Neural cell (in vitro differentiated cells): ENCODE data around the gene SLC12A7. TPM values are rescaled to one million over a fixed set of nuclear protein-coding genes. Genes with fewer than 3 reads are reported as not detected.

Experiments
- H2AFZ ChIP-seq: fragments of 200-600, 300-800 bp; sonication (generic), shearing (Covaris generic); 2 replicates; pipeline ENCODE4 v1.6.0; 2014; ENCODE audit warnings: low read depth, mild to moderate bottlenecking, antibody characterized with exemption, low read length, moderate library complexity
- H3F3A ChIP-seq: fragments of 200-600 bp; shearing (Covaris generic); 2 replicates; pipeline ENCODE4 v1.6.1; 2016; ENCODE audit warnings: mild to moderate bottlenecking, moderate library complexity, mixed read lengths, antibody characterized with exemption, low read length; ENCODE audit not compliant: insufficient read depth, poor library complexity, severe bottlenecking
- H3K27ac ChIP-seq: fragments of 200-600, 300-800 bp; sonication (generic), shearing (Covaris generic); 2 replicates; pipeline ENCODE4 v1.5.1; 2014; ENCODE audit warnings: mild to moderate bottlenecking, low read length, moderate library complexity
- H3K27me3 ChIP-seq: fragments of 300-800, 200-600 bp; sonication (generic), shearing (Covaris generic); 2 replicates; pipeline ENCODE4 v1.6.0; 2014; ENCODE audit warnings: mild to moderate bottlenecking, low read depth, low read length, moderate library complexity; ENCODE audit not compliant: insufficient read depth
- H3K36me3 ChIP-seq: fragments of 300-800, 200-600 bp; sonication (generic), shearing (Covaris generic); 2 replicates; pipeline ENCODE4 v1.5.1; 2014; ENCODE audit warnings: mild to moderate bottlenecking, antibody characterized with exemption, low read length, moderate library complexity; ENCODE audit not compliant: insufficient read depth
- H3K4me2 ChIP-seq: fragments of 300-800, 200-600 bp; sonication (generic), shearing (Covaris generic); 2 replicates; pipeline ENCODE4 v1.6.0; 2014; ENCODE audit warnings: mild to moderate bottlenecking, low read length
- H3K4me3 ChIP-seq: fragments of 300-800, 200-600 bp; sonication (generic), shearing (Covaris generic); 2 replicates; pipeline ENCODE4 v1.5.1; 2014; ENCODE audit warnings: mild to moderate bottlenecking, low read length, moderate library complexity
- H3K79me2 ChIP-seq: fragments of 200-600 bp; shearing (Covaris generic); replicated peaks from 2 replicates; pipeline ENCODE4 v1.6.0; 2014; ENCODE audit warnings: mild to moderate bottlenecking, low read length, moderate library complexity; ENCODE audit not compliant: insufficient read depth
- H3K9ac ChIP-seq: fragments of 300-800, 200-600 bp; sonication (generic), shearing (Covaris generic); 2 replicates; pipeline ENCODE4 v1.6.1; 2016; ENCODE audit warnings: mild to moderate bottlenecking, low read length, mixed read lengths
- H3K9me2 ChIP-seq: fragments of 200-600 bp; shearing (Covaris generic); 2 replicates; pipeline ENCODE4 v1.6.1; 2016; ENCODE audit warnings: mild to moderate bottlenecking, low read length, mixed read lengths; ENCODE audit not compliant: insufficient read depth
- H3K9me3 ChIP-seq: fragments of 200-600, 300-800 bp; sonication (generic), shearing (Covaris generic); 2 replicates; pipeline ENCODE4 v1.6.1; 2016; ENCODE audit warnings: mild to moderate bottlenecking, mixed run types, low read length, moderate library complexity, mixed read lengths
- H4K20me1 ChIP-seq: fragments of 200-600 bp; shearing (Covaris generic); 2 replicates; pipeline ENCODE4 v1.6.1; 2016; ENCODE audit warnings: mild to moderate bottlenecking, mixed run types; ENCODE audit not compliant: insufficient read depth
- EP300 ChIP-seq: fragments of 450-650 bp; conservative IDR thresholded peaks from 2 replicates; pipeline ENCODE4 v1.6.1; 2014; ENCODE audit warnings: antibody characterized with exemption, mild to moderate bottlenecking, moderate library complexity; ENCODE audit not compliant: poor library complexity, severe bottlenecking
- EZH2 ChIP-seq: fragments of 200-600, 300-800 bp; shearing (Covaris generic), sonication (generic); IDR thresholded peaks from 2 replicates; pipeline ENCODE4 v1.6.1; 2014; ENCODE audit warnings: antibody characterized with exemption, low read length, borderline replicate concordance, mild to moderate bottlenecking; ENCODE audit not compliant: insufficient read depth, poor library complexity, severe bottlenecking
- MXI1 ChIP-seq: fragments of 450-650 bp; conservative IDR thresholded peaks from 2 replicates; pipeline ENCODE4 v1.6.1; 2014; ENCODE audit warnings: antibody characterized with exemption, mild to moderate bottlenecking; ENCODE audit not compliant: poor library complexity, severe bottlenecking
- POLR2AphosphoS5 ChIP-seq: IDR thresholded peaks from 2 replicates; pipeline ENCODE4 v1.6.1; 2012
- RAD21 ChIP-seq: fragments of 450-650 bp; conservative IDR thresholded peaks from 2 replicates; pipeline ENCODE4 v1.6.1; 2014; ENCODE audit warnings: antibody characterized with exemption, mild to moderate bottlenecking, moderate library complexity
- REST ChIP-seq: IDR thresholded peaks from 2 replicates; pipeline ENCODE4 v1.6.1; 2012; ENCODE audit warnings: borderline replicate concordance
- SMC3 ChIP-seq: fragments of 450-650 bp; conservative IDR thresholded peaks from 2 replicates; pipeline ENCODE4 v1.6.1; 2014; ENCODE audit warnings: antibody characterized with exemption, mild to moderate bottlenecking, moderate library complexity; ENCODE audit not compliant: poor library complexity
- TAF1 ChIP-seq: IDR thresholded peaks from 2 replicates; pipeline ENCODE4 v1.6.1; 2012; ENCODE audit warnings: low read depth
- polyA plus RNA-seq: library from polyadenylated mRNA; depleted of rRNA; stranded (reverse); fragments of >200 nt; gene quantifications from 2 replicates; pipeline ENCODE4 v1.2.3, GENCODE V29; 2014
- TF ChIP-seq, protein P1 (sequence below): fragments of 450-650 bp; IDR thresholded peaks from 2 replicates; pipeline ENCODE4 v1.5.1; 2014; ENCODE audit warnings: antibody characterized with exemption, mild to moderate bottlenecking, moderate library complexity; ENCODE audit not compliant: poor library complexity, severe bottlenecking

Gene SLC12A7
- polyA plus RNA-seq, 1 donor from 2014 or later: 4.5 TPM

DNA sequence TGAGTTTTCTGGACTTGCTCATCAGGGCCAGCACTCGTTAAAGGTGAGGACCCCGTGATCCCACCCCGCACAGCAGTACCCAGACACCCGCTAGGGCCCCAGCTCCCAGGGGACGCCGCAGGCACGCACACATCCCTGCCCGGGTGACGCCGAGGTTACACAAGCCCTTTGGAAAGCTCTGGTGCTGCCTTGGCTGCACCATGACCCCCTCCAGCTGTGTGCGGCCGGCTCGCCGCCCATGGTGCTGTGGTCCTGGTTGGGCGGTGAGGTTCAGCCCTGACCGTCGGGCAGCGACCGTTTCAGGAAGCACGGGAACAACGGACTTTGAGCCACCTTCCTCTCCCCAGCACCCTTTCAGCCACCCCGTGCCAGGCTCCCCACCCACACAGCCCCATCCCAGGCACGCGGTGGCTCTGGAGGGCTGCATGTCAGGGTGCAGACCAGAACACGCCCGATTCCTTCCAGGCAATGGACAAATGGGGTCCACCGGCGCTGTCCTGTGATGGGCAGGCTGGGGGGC lies 7.5 kb upstream of the SLC12A7 start:
- no peak for TF ChIP-seq POLR2AphosphoS5
- no peak for TF ChIP-seq MXI1
- TF ChIP-seq REST: no peak
- no peak for TF ChIP-seq SMC3
- TF ChIP-seq EZH2: no peak
- no peak for TF ChIP-seq RAD21
- no peak for TF ChIP-seq EP300
- TF ChIP-seq TAF1: no peak
- TF ChIP-seq, protein P1, sequence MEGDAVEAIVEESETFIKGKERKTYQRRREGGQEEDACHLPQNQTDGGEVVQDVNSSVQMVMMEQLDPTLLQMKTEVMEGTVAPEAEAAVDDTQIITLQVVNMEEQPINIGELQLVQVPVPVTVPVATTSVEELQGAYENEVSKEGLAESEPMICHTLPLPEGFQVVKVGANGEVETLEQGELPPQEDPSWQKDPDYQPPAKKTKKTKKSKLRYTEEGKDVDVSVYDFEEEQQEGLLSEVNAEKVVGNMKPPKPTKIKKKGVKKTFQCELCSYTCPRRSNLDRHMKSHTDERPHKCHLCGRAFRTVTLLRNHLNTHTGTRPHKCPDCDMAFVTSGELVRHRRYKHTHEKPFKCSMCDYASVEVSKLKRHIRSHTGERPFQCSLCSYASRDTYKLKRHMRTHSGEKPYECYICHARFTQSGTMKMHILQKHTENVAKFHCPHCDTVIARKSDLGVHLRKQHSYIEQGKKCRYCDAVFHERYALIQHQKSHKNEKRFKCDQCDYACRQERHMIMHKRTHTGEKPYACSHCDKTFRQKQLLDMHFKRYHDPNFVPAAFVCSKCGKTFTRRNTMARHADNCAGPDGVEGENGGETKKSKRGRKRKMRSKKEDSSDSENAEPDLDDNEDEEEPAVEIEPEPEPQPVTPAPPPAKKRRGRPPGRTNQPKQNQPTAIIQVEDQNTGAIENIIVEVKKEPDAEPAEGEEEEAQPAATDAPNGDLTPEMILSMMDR: no peak
- Histone ChIP-seq H3K27me3 (no peaks in the 10 kb centered on the region), H3K9me3 (no peaks in the 10 kb centered on the region), H3K36me3 (no peaks in the 10 kb centered on the region), H3K4me3 (no peak overlapping the region), H3K27ac (no peak overlapping the region), H3K4me2 (no peak overlapping the region), H3F3A (no peaks in the 10 kb centered on the region), H4K20me1 (no peaks in the 10 kb centered on the region), H2AFZ (no peak overlapping the region), H3K9ac (no peak overlapping the region), H3K79me2 (no peaks in the 10 kb centered on the region), H3K9me2 (no peaks in the 10 kb centered on the region)

GRCh38 chr5:1118738-1119137 lies 6.9 kb upstream of the SLC12A7 start:
- no peak overlapping the region for H3K4me2 ChIP-seq
- H3K9ac ChIP-seq: no peak overlapping the region

More at GRCh38 chr5:1118738-1119137, 6.9 kb upstream of the SLC12A7 start:
- H3K9me2 ChIP-seq: no peaks in the 10 kb centered on the region
- H3K27me3 ChIP-seq: no peaks in the 10 kb centered on the region
- no peaks in the 10 kb centered on the region for H3K36me3 ChIP-seq
- TF ChIP-seq REST (no peak), MXI1 (no peak), TAF1 (no peak), SMC3 (no peak), RAD21 (no peak), POLR2AphosphoS5 (no peak), EZH2 (no peak), EP300 (no peak)
- TF ChIP-seq, protein P1: no peak
- no peaks in the 10 kb centered on the region for H4K20me1 ChIP-seq
- no peaks in the 10 kb centered on the region for H3K79me2 ChIP-seq
- no peaks in the 10 kb centered on the region for H3F3A ChIP-seq
- H3K9me3 ChIP-seq: no peaks in the 10 kb centered on the region
- no peak overlapping the region for H3K27ac ChIP-seq
- H2AFZ ChIP-seq: no peak overlapping the region
- no peak overlapping the region for H3K4me3 ChIP-seq
